NCI-H2171 treated with DMSO at 0.1 percent for 48 hours (cell line): ENCODE measurements around the gene HEPHL1.
"Not testable (repeated sequence)": the region's sequence is repeated elsewhere in the genome, so short reads cannot be mapped to it uniquely, and the experiment has no call there.

Source experiments
- DNase-seq: peaks from one replicate; lab custom pipeline; 2025; lab: John Stamatoyannopoulos, UW

Gene HEPHL1

DNA sequence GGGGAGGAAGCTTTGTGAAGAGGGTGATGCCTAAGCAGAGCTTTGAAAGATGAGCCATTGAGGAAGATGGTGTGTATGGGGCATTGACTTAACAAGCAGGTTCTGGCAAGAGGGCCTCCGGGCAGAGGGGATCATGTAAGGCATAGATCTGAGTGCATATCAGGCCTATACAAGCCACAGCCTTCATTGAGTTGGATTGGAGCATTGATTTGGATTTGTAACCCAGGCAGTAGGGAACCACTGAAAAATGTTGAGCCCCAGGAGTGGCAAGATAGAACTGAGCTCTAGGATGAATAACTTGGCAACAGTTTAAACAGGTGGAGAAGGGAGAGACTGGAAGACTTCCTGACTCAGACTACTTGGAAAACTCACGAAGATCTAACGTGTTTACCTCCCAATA, 128.9 kb downstream of the HEPHL1 start:
- no peak for DNase-seq

DNA sequence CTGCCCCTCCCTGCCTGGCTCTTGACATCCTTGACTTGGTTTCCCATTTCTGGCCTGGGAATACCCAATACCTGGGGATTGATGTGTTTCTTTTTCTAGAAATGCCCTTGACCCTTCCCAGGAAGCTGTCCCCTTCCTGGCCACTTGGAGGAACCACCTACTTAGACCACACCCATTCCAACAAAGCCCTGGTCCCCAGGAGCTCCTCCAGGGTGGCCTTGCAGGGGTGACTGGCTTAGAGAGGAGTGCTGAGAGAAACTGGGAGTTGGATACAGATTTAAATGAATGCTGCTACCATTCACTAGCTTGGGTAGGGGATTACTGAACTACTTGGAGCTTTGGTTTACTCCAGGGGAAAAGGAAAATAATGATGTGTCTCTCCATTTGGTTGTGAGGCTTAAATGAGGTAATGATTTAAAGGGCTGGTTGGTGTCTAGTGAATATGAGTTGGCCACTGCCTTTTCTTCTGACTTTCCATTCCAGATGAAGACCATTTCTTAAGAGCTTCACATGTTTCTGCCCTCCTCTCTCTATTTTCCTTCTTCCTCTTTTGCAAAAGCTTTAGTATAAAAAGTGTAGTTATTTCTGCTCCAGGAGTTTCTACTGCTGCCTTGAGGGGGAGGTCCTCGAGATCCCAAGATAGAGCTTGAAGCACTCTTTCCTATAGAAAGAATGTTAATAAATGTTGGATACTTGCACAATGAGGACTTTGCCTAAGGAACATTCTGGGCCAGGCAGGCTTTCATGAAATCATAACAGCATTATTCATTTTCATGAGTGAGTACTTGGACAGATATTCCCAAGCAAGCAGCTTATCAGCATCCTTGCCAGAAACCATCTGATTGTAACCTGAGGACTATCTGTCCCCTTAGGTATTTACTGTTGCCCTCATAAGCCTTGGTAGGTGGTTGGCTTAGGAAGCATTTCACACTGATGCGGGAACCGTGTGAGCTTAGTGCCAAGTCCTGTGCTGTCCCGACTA, 129.8 kb downstream of the HEPHL1 start:
- no peak for DNase-seq

DNA sequence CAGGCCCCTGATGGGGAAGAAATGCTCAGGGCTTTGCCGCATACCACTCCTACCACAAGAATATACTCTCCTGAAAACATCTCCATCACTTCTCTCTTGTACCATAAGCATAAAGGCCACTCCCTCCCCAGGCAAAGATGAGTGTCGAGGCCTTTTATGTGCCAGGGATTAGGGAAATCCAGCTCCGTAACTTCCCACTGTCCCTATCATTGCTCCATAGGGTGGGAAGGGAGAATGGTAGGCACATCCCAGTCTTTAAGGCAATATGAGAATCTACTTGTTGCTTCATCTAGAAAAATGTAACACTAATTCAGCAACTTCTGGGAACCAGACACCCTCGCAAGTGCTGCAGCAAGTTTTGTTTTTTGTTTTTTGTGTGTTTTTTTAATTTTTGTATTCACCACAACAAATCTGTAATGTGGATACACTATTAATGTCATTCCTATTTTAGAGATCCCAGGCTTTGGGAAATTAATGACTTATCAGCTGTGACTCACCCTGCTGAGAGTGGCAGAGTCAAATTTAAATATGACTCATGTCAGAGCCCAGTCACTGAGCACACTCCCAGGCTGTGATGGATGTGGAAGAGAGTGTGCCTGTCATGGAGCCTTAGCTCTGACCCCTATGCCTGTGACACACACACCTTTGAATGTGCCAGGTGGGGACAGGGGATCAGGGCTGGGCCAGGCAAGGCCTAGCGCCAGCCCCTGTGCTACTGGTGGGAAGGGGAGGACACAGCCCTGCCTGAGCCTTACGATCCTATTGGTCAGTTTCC, 130.9 kb downstream of the HEPHL1 start:
- DNase-seq: no peak

DNA sequence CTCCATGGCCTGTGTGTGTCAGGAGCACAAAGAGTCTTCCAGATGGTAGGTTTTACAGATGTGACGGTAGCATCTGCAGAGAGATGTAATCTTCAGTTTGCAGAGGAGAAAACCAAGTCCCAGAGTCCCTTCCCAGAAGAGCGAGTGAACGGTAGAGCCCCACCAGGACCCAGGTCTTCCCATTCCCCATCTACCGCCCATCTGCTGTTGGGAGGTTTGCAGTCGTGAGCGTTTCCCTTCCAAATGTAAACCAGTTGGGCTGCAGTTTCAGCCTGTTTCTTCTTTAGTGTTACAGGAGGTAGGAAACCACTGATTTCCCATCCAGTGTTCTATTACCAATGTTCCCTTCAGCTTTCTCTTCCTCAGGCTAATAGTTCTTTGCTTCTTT, 131.5 kb downstream of the HEPHL1 start:
- DNase-seq: no peak

DNA sequence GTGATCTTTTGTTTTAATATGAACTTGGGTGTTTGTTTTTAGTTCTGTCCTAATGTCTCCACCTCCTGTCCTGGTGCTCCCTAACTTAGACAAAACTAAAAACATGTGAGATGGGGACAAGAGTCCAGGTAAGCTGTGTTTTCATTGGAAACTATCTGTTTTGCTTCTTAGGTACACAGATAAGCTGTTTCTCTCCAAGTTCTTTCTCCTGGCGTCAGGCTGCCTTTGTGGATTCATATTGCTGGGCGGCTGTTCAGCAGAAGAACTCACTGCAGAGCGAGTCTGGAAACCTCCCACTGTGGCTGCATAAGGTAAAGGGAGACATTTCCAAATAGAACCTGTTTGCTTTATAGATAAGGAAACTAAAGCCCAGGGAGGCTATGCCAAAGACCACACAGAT, 132.2 kb downstream of the HEPHL1 start:
- no peak for DNase-seq

DNA sequence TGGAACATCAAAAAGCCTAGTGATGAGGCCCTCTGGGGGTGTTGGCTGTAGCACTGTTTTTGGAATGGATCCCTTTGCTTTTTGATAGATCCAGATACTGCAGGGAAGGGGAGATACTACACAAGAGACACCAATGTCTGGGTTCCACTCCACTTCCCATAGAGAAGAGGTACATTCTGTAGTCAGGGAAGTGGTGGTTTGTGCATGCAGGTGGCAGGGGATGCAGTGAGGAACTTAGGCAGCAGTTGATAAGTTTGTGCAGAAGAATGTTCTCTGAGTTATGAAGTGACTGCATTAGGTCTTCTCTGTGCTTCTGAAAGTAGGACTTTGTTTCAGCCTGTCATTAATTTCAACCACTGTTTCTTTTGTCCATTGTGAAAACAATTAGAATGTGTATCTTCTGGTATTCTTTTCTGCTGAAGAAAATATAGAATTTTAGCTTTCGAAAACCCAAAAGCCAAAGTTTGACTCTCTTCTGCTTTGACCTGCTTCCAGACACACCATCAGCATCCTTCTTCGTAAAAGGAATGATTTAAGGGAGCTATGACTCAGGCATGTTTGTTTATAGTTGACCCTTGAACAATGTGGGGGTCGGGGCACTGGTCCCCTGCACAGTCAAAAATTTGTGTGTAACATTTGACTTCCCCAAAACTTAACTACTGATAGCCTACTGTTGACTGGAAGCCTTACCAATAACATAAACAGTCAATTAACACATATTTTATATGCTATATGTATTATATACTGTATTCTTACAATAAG, 133.1 kb downstream of the HEPHL1 start:
- no peak for DNase-seq

DNA sequence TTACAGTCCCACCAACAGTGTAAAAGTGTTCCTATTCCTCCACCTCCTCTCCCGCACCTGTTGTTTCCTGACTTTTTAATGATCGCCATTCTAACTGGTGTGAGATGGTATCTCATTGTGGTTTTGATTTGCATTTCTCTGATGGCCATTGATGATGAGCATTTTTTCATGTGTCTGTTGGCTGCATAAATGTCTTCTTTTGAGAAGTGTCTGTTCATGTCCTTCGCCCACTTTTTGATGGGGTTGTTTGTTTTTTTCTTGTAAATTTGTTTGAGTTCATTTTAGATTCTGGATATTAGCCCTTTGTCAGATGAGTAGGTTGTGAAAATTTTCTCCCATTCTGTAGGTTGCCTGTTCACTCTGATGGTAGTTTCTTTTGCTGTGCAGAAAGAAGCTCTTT, 136.2 kb downstream of the HEPHL1 start:
- DNase-seq: not testable (repeated sequence)
